H4 (cell line): Measurements from ENCODE around the gene SLC25A44. TPM values are rescaled to one million over a fixed set of nuclear protein-coding genes. Genes with fewer than 3 reads are reported as not detected.
"Not testable (repeated sequence)": the region's sequence is repeated elsewhere in the genome, so short reads cannot be mapped to it uniquely, and the experiment has no call there.

Experiments
- DNase-seq: peaks from one replicate; pipeline ENCODE4 v3.0.0-alpha.2; 2015; ENCODE audit warnings: low spot score
- total RNA-seq: library from RNA; depleted of rRNA; stranded (reverse); fragments of >200 nt; shearing (Covaris generic); gene quantifications from 2 replicates; pipeline ENCODE4 v1.2.3, GENCODE V29; 2014

The SLC25A44 gene
- total RNA-seq, 1 experiment from 2014 or later = 17.8 TPM

DNA sequence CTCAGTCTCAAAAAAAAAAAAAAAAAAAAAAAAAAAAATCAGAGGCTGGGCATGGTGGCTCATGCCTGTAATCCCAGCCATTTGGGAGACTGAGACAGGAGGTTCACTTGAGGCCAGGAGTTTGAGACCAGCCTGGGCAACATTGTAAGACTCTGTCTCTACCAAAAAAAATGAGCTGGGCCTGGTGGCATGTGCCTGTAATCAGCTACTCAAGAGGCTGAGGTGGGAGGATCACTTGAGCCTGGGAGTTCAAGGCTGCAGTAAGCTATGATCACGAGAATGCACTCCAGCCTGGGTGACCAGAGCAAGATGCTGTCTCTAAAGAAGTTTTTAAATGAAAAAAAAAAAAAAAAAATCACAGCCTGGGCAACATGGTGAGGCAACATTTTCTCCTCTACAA, 30.2 kb upstream of the SLC25A44 start:
- no peak for DNase-seq

DNA sequence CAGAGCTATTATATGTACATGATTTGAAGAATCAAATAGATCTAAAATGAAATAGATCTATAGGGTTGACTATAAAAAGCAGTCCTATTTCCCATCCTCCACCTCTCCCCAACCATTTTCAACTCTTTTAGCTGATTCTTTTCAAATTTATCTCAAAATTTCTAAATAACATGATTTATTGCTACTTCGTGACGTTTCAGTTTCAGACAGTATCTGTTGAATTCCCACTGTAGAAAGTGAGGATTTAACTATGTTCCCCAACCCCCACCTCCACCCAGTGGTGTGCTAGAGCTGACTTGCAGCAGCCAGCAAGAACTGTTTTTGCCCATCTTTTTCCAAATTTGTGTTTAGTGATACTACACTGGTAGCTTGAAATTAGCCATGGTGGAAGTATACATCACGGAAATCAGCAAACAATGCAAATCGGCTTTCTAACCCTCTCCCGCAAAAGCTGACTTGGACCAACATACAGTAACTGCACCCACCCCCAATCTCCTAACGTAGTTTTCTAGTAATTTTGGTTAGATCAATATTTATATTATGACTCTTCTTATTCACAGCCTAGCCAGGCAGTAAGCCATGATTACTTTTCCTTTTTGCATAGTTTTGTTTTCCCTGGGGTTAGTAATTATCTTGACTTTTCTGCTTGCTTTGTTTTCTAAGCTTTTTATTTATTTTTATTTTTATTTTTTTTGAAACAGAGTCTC, 29.6 kb upstream of the SLC25A44 start:
- no peak for DNase-seq

DNA sequence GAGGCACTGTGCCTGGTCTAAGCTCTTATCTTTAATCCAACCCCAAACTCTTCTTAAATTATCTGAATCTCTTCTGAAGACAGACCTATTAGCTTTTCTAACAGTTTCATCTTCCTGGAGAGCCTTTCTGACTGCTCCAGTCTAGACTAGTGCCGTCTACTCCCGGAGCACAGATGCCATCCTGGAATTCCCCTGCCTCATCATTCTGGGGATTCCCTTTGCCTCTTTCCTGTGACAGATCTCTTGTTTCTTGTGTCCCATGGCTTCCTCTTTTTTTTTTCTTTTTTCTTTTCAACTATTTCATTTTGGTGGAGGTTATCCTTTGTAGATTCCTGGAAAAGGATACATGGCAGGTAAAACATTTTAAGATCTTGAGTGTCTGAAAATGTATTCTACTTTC, 28.8 kb upstream of the SLC25A44 start:
- DNase-seq = no peak

DNA sequence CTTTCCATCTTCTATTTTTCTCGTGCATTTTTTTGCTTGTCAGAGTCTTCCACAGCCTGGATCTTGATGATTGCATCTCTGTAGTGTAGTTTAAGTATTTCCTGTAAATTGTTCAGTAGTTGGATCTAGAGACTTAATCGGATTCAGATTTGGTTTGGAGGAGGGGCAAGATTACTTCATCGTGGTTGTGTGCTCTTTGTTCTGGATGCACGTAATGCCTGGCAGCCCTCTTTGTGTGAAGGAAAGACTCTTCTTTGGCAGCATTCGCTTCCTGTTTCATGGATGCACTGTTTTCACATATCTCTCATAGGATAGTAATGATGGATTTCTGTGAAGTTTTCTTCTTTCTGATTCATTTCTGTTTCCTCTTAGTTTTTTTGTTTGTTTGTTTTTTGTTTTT, 26.4 kb upstream of the SLC25A44 start:
- DNase-seq = no peak

DNA sequence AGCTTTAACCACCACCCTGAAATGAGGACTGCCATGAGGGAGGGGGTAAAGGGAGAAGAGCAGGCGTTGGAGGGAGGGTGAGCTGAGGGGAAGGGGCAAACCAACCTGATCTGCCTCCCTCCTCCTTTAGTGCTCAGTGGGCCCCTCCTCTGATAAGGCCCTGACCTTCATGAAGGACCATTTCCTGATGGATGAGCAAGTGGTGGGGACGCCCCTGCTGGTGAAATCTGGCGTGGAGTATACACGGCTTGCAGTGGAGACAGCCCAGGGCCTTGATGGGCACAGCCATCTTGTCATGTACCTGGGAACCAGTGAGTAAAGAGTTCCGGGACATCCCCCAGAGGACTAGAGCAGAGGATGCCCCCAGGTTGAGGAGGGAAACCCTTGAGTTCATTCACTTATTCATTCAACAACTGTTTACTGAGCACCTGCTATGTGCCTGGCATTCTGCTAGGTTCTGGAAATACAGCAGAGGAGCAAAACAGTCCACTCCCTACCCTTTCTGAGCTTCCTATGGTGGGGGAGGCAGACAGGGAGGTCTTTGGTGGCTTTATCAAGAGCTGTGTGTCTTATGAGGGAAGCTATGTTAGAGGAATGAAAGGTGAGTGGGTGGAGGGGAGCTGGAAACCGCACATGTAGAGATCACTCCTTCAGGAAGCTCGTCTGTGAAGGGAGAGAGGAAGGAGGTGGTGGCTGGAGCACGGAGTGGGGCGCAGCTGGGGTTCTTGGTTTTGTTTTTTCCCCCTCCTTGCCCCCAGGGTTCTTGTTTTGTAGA, 21.0 kb upstream of the SLC25A44 start:
- no peak for DNase-seq

DNA sequence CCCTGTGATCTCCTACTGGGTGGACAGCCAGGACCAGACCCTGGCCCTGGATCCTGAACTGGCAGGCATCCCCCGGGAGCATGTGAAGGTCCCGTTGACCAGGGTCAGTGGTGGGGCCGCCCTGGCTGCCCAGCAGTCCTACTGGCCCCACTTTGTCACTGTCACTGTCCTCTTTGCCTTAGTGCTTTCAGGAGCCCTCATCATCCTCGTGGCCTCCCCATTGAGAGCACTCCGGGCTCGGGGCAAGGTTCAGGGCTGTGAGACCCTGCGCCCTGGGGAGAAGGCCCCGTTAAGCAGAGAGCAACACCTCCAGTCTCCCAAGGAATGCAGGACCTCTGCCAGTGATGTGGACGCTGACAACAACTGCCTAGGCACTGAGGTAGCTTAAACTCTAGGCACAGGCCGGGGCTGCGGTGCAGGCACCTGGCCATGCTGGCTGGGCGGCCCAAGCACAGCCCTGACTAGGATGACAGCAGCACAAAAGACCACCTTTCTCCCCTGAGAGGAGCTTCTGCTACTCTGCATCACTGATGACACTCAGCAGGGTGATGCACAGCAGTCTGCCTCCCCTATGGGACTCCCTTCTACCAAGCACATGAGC, 17.2 kb upstream of the SLC25A44 start:
- no peak for DNase-seq

DNA sequence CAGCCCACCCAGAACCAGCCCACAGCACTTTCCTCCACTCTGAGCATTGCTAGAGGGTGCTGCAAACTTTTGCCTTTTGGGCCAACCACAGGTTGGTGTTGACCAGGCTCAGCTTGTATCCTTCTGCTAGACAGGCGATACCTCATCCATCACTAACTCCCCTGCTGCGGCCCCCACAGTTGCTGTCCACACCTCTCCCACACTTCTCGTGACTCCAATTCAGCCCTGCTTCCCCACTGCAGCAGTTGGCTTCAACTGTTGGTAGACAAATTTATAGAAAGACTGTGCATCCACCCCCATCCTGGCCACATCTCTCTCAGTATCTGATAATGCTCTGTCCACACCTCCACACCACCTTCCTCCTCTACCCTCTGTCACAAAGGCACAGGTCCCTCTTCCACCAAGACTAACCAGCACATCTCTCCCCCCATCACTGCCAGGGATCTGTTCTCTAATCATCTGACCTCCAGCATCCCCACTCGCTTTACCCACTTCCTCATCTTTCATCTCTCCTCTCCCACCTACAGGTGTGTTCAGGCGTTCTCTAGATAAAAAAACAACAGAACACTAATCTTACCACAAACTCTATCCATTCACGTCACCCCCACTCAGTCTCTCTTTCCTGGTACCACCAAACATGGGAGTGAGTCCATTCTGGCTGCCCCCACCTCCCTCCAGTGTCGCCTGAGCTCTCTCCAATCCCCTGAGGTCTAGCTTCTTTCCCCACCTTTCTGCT, 15.8 kb upstream of the SLC25A44 start:
- DNase-seq = no peak

DNA sequence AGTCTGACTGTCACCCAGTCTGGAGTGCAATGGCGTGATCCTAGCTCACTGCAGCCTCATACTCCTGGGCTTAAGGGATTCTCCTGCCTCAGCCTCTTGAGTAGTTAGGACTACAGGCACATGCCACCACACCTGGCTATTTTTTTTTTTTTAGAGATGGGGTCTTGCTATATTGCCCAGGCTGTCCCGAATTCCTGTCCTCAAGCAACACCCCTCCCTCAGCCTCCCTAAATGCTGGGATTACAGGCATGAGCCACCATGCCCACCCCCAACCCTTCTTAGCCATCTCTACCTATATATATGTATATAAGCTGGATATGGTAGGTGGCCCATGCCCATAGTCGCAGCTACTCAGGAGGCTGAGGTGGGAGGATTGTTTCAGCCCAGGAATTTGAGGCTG, 13.4 kb upstream of the SLC25A44 start:
- no peak for DNase-seq

DNA sequence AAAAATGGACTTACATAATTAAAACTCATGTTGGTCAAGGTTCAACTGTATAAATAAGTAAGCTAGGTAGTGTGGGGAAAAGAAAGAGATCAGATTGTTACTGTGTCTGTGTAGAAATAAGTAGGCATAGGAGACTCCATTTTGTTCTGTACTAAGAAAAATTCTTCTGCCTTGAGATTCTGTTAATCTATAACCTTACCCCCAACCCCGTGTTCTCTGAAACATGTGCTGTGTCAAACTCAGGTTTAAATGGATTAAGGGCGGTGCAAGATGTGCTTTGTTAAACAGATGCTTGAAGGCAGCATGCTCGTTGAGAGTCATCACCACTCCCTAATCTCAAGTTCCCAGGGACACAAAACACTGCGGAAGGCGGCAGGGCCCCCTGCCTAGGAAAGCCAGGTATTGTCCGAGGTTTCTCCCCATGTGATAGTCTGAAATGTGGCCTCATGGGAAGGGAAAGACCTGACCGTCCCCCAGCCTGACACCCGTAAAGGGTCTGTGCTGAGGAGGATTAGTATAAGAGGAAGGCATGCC, 12.4 kb upstream of the SLC25A44 start:
- not testable (repeated sequence) for DNase-seq

DNA sequence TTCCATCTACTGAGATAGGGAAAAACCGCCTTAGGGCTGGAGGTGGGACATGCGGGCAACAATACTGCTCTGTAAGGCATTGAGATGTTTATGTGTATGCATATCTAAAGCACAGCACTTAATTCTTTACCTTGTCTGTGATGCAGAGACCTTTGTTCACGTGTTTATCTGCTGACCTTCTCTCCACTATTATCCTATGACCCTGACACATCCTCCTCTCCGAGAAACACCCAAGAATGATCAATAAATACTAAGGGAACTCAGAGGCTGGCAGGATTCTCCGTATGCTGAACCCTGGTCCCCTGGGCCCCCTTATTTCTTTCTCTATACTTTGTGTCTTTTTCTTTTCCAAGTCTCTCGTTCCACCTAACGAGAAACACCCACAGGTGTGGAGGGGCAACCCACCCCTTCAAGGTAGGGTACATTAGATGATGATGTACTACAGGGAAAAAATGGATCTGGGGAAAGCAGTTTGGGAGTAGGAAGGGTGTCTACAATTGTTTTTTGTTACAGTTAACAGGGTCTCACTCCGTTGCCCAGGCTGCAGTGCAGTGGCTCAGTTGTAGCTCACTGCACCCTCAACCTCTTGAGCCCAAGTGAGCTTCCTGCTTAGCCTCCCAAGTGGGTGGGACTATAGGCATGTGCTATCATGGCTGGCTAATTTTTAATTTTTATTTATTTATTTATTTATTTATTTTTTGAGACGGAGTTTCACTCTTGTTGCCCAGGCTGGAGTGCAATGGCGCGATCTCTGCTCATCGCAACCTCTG, 11.7 kb upstream of the SLC25A44 start:
- DNase-seq = not testable (repeated sequence)

DNA sequence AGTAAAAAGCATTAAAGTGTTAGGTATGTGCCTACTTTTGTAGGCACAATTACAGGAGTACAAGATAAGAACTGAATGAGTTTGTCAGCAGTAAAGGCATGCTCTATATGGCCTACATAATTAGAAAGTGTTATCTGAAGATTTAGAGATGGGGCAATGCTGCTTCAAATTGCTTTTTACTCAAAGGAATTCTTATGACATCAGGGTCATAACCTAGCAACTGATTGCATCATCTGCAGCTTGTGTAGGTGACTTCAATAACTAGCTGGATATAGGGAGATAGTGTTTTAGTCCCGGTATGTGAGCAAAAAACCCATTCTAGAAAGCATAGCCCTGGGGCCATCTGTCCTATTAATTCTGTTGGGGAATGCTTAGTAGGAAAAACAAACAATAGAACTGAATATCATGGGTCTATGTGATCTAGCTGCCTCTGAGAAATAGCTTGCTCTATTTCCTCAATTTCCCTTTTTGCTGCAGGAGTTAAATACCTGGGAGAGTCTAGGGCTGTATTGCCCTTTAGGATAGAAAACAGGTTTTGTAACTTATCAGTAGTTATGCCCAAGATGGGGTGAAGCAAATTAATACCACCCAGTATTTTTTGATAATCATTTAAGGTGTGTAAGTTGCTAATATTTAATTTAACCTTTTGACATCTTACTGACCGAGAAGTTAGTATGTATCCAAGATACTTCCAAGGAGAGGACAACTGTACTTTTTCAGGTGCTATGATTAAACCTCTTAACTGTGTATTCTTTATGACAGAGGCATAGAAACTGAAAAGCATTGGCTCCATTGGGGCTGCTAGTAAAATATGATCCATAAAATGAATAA, 7.3 kb upstream of the SLC25A44 start:
- not testable (repeated sequence) for DNase-seq

DNA sequence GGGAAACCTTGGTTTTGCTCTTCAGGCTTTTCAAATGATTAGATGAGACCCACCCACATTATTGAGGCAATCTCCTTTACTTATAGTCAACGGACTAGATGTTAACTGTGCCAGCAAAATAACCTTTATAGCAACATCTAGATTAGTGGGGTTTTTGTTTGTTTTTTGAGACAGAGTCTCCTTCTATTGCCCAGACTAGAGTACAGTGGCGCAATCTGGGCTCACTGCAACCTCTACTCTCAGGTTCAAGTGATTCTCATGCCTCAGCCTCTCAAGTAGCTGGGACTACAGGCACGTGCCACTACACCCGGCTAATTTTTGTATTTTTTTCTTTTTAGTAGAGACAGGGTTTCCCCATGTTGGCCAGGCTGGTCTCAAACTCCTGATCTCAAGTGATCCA, 3.6 kb upstream of the SLC25A44 start:
- DNase-seq = not testable (repeated sequence)

DNA sequence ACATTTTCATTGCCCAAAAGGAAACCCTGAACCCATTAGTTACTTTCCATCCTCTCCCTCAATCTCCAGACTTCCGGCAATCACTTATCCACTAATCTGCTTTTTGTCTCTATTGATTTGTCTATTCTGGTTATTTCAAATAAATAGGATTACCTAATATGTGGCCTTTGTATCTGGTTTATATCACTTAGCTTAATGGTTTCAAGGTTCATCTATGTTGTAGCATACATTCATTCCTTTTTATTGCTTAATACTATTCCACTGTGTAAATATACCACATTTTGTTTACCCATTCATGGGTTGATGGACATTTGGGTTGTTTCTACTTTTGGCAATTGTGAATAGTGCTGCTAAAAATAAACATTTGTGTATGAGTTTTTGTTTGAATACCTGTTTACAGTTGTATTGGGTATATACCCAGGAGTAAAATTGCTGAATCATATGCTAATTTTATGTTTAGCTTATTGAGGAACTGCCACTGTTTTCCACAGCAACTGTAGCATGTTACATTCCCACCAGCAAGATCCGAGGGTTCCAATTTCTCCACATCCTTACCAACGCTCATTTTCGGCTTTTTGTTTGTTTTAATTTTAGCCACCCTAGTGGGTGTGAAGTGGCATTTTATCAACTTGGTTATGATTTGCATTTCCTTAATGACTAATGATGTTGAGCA, 2.5 kb upstream of the SLC25A44 start:
- DNase-seq = no peak

DNA sequence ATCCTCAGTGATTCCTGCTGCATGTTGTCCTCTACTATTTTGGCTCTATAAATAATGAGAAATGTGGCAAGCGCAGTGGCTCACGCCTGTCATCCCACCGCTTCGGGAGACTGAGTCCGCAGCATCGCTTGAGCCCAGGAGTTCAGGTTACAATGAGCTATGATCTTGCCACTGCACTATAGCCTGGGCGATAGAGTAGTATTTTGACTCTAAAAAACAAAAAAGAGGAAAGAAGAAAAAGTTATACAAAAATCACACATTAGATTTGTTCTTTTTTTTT, 756 bp upstream of the SLC25A44 start:
- DNase-seq = no peak

DNA sequence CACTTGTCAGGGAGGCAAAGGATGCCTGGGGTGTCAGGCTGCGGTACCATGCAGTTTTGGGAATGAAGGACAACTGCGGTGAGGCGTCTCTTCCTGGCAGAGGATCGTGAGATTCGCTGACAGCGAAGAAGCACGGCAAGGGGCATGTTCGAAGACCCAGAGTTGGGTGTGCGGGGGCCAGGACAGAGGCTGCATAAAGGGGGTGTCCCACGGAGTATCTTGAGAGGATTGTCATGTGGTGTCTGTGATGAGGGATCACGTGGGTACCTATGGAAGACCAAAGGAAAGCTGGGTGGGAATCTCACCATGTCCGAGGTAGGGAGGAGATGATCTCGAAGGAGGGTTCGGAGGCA, 372 bp downstream of the SLC25A44 start:
- no peak for DNase-seq

DNA sequence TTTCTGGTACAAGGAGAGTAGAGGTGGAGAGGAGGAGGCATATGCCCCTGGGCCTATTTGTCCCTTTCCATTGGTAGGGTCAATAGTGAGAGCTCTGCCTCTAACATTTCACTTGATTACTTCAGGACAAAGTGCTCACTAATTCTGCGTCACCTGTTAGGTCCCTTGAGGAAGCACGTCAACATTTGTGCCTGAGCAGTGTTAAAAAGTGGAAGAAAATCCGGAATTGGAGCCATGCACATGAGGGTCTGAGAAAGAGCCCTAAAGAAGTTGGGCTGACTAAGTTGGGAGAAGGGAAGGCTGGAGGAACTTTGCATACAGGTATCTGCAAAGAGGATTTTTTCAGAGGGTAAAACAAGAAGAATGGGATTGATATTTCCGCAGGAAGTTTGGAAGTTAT, 1.9 kb downstream of the SLC25A44 start:
- no peak for DNase-seq

DNA sequence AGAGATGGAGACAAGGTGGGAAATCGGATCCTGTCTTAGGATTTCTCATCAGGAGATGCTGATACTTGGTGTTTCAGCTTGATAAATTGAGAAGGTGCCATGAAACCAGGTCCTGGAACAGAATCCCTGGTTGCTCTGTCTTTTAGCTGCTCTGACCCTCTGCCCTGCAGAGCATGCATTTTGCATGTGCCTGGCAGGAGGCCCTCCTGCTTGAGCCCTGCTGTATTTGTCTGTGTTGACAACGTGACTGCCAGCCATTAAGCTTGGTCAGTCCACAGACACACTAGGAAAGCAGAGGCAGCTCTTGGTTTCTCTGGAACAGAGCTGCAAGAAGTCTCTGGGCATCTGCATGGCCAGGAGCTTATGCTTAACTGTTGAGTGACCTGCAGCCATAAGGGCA, 2.5 kb downstream of the SLC25A44 start:
- no peak for DNase-seq

DNA sequence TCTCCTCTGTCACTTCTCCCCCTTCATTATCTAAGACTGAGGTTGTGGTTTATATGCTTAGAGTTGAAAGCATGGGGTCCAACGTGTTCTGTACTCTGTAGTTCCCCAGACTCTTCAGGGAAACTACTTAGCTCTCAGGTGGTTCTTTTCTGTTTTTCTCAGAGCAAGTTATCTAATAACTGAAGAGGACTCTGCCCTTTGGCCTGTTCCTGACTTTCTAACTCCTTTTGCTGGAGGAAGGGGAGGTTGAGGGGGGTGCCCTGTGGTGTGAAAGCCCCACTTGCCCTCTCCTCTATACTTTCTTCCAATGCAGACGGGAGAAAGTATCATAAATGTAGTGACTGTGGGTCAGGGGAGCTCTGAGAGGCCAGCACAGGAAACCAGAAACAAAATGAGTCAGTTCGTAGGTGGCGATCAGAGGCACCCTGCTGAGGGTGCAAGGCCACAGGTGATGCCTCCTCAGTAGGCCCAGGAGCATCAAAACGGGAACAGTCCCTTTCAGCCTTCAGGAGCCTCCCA, 5.0 kb downstream of the SLC25A44 start:
- DNase-seq = no peak

DNA sequence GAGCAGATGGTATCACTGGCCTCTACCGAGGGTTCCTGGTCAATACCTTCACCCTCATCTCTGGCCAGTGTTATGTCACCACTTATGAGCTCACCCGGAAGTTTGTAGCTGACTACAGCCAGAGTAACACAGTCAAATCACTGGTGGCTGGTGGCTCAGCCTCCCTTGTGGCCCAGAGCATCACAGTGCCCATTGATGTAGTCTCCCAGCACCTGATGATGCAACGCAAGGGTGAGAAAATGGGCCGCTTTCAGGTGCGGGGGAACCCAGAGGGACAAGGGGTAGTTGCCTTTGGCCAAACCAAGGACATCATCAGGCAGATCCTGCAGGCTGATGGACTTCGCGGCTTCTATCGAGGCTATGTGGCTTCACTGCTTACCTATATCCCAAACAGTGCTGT, 6.1 kb downstream of the SLC25A44 start:
- DNase-seq = no peak

DNA sequence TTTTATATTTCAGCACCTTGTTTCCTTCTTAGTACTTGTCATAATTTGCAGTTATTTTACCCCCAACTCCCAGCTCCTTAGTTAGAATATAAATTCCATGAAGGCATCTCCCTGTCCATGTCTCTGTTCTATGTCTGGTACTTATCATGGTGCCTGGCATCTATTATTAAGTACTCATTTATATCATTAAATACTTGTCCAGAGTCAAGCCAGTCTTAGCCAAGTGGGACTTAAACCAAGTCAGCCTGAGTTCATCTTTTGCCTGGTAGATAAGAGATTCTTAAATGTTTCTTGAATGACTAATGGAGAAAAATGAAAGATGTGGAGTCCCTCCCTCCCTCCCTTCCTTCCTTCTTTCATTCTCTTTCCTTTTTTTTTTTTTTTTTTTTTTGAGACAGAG, 9.4 kb downstream of the SLC25A44 start:
- DNase-seq = no peak
